AG04450 (cell line): ENCODE data around the gene ABCA9. TPM values are rescaled to one million over a fixed set of nuclear protein-coding genes. Genes with fewer than 3 reads are reported as not detected.
"Not testable (repeated sequence)": the region's sequence is repeated elsewhere in the genome, so short reads cannot be mapped to it uniquely, and the experiment has no call there.

ENCODE experiments used
- CTCF ChIA-PET: fragments of 300-600, 350-600 bp; formaldehyde crosslinking; extraction: SDS; loops from one replicate; lab custom pipeline; 2022; ENCODE audit warnings: antibody characterized with exemption, inconsistent platforms; lab: Charles Lee
- POLR2A ChIA-PET: fragments of 350-600 bp; formaldehyde crosslinking; extraction: SDS; loops from one replicate; lab custom pipeline; 2021; ENCODE audit warnings: antibody characterized with exemption, inconsistent platforms; lab: Yijun Ruan, JAX
- DNase-seq: peaks from one replicate; pipeline ENCODE4 v3.0.0-alpha.2; 2011; ENCODE audit warnings: low read depth, low spot score
- H3K27ac ChIP-seq: one replicate; pipeline ENCODE4 v1.5.1; 2012; ENCODE audit warnings: low read depth, low read length, control low read depth
- H3K27me3 ChIP-seq: one replicate; pipeline ENCODE4 v1.6.0; 2012; ENCODE audit warnings: low read length; ENCODE audit not compliant: control insufficient read depth, insufficient read depth
- H3K4me3 ChIP-seq: 2 replicates; pipeline ENCODE4 v1.5.1; 2011; ENCODE audit warnings: mild to moderate bottlenecking, low read depth, low read length, control low read depth
- H3K9me3 ChIP-seq: 2 replicates; pipeline ENCODE4 v1.5.1; 2012; ENCODE audit warnings: low read length; ENCODE audit not compliant: control insufficient read depth, insufficient read depth
- polyA plus RNA-seq: library from polyadenylated mRNA; depleted of rRNA; stranded (reverse); fragments of >200 nt; gene quantifications from 2 replicates; pipeline ENCODE4 v1.2.3, GENCODE V29; 2011
- TF ChIP-seq, protein P1 (sequence below): IDR thresholded peaks from 2 replicates; pipeline ENCODE4 v1.5.1; 2011; ENCODE audit warnings: low read depth, low read length, control low read depth, inconsistent platforms

Gene ABCA9
- polyA plus RNA-seq, 1 experiment = 0.10 TPM

DNA sequence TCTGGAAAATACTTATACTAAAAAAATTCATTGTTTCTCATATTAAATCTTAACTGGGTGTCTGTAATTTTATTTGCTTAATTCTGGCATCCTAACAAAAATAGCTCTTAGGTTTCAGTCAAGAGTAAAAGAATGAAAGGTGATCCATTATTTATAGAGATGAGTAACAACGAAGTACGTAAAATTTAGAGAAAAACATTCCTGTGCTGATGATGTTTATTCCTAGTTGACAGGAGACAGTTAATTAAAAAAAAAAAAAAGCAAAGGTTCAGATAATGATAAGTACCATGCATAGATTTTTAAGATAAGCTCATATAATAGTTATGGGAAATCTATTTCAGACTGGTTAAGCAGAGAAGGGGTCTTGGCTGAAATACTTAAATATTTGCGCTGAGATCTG lies 50.8 kb downstream of the ABCA9 start:
- no peak for DNase-seq
- CTCF ChIA-PET = no interaction called here
- TF ChIP-seq, protein P1, sequence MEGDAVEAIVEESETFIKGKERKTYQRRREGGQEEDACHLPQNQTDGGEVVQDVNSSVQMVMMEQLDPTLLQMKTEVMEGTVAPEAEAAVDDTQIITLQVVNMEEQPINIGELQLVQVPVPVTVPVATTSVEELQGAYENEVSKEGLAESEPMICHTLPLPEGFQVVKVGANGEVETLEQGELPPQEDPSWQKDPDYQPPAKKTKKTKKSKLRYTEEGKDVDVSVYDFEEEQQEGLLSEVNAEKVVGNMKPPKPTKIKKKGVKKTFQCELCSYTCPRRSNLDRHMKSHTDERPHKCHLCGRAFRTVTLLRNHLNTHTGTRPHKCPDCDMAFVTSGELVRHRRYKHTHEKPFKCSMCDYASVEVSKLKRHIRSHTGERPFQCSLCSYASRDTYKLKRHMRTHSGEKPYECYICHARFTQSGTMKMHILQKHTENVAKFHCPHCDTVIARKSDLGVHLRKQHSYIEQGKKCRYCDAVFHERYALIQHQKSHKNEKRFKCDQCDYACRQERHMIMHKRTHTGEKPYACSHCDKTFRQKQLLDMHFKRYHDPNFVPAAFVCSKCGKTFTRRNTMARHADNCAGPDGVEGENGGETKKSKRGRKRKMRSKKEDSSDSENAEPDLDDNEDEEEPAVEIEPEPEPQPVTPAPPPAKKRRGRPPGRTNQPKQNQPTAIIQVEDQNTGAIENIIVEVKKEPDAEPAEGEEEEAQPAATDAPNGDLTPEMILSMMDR = no peak

DNA sequence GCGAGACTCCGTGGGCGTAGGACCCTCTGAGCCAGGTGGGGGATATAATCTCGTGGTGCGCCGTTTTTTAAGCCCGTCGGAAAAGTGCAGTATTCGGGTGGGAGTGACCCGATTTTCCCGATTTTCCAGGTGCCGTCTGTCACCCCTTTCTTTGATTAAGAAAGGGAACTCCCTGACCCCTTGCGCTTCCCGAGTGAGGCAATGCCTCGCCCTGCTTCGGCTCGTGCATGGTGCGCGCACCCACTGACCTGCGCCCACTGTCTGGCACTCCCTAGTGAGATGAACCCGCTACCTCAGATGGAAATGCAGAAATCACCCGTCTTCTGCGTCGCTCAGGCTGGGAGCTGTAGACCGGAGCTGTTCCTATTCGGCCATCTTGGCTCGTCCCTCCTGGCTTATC lies 56.0 kb downstream of the ABCA9 start:
- H3K27ac ChIP-seq, H3K4me3 ChIP-seq, H3K27me3 ChIP-seq, DNase-seq, H3K9me3 ChIP-seq, POLR2A ChIA-PET, CTCF ChIA-PET: not testable (repeated sequence)

More for the DNA sequence above, 50.8 kb downstream of the ABCA9 start:
- no peaks in the 10 kb centered on the region for H3K9me3 ChIP-seq
- no peak overlapping the region for H3K4me3 ChIP-seq
- POLR2A ChIA-PET = no interaction called here
- H3K27me3 ChIP-seq = no peaks in the 10 kb centered on the region
- H3K27ac ChIP-seq = no peak overlapping the region

DNA sequence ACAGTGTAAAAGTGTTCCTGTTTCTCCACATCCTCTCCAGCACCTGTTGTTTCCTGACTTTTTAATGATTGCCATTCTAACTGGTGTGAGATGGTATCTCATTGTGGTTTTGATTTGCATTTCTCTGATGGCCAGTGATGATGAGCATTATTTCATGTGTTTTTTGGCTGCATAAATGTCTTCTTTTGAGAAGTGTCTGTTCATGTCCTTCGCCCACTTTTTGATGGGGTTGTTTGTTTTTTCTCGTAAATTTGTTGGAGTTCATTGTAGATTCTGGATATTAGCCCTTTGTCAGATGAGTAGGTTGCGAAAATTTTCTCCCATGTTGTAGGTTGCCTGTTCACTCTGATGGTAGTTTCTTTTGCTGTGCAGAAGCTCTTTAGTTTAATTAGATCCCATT lies 61.0 kb downstream of the ABCA9 start:
- CTCF ChIA-PET, H3K27ac ChIP-seq, H3K9me3 ChIP-seq, POLR2A ChIA-PET, H3K27me3 ChIP-seq, H3K4me3 ChIP-seq, DNase-seq: not testable (repeated sequence)

DNA sequence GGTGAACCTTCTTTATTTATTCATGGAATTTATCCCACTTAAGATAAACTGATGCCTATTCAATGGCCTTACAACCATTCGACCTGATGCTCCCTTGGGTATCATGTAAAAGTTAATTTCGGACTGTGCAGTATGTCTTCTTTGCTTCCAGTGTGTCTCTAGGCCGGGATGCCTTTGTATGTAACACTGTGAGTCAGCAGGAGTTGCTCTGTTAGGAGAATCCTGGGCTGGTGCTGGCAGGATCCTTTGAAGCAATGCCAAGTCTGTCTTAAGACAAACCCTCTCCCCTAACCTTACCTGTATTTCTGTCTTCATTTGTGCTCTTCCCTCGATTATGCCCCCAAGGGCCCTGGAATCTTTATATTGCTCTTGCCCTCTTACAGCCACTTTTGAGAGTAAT lies 67.6 kb downstream of the ABCA9 start:
- ChIA-PET CTCF (no interaction called here), POLR2A (no interaction called here)
- Histone ChIP-seq H3K27me3 (no peaks in the 10 kb centered on the region), H3K27ac (no peak overlapping the region), H3K4me3 (no peak overlapping the region), H3K9me3 (no peaks in the 10 kb centered on the region)
- DNase-seq = no peak
- TF ChIP-seq, protein P1 = no peak

DNA sequence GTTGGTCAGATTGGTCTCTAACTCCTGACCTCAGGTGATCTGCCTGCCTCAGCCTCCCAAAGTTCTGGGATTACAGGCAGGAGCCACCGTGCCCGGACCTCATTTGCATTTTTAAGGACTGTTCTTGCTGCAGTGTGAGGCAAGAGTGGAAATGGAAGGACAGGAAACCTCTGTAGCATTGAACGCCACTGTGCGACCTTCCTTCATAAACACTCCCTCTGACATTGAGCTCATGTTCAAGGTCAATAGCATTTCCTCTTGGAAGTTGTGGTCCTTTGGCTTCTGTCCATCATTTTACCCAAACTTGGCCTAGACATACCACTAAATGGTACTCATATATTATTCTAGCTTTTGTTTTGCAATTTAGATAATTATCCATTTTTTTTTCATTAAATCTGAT lies 72.8 kb downstream of the ABCA9 start:
- POLR2A ChIA-PET = no interaction called here
- DNase-seq = no peak
- Histone ChIP-seq H3K9me3 (no peaks in the 10 kb centered on the region), H3K4me3 (no peak overlapping the region), H3K27ac (no peak overlapping the region), H3K27me3 (no peaks in the 10 kb centered on the region)
- TF ChIP-seq, protein P1 = no peak
- CTCF ChIA-PET = interaction anchor here (1.5 kb wide), 1 partner anchor 216 kb away, joined by 7 read pairs; no protein-coding TSS in a partner anchor

DNA sequence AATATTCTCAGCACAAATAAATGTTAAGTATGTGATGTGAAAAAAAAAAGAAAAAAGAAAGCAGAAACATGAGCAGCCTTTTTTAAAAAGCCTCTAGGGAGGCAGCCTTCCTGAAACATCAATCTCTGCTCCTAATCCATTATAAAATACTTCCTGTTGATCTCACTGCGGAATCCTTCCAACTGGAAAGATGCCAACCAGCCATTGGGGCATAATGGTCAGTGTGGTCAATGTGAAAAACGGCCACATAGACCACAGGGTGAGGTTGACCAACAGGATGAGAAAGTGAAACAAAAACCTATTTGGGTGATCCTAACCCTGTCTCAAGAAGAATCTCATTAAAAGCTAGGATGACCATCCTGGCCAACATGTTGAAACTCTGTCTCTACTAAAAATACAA lies 79.4 kb downstream of the ABCA9 start:
- peak overlapping the region; percentile 36 for H3K4me3 ChIP-seq
- ChIA-PET POLR2A (no interaction called here), CTCF (interaction anchor here (0.8 to 0.9 kb wide), 2 partner anchors 74 to 209 kb away, joined by 3 to 5 read pairs; no protein-coding TSS in a partner anchor)

More for the DNA sequence above, 79.4 kb downstream of the ABCA9 start:
- Histone ChIP-seq H3K27ac (no peak overlapping the region), H3K27me3 (no peaks in the 10 kb centered on the region), H3K9me3 (no peaks in the 10 kb centered on the region)
- DNase-seq = peak; percentile 3
- TF ChIP-seq, protein P1 = no peak
